CD4-positive, alpha-beta T cell treated with Interleukin-17A for 4 hours (primary cell): ENCODE data around the gene PRR18.

Experiments used
- DNase-seq: peaks from one replicate; pipeline ENCODE4 v3.0.0-alpha.2; 2020; ENCODE audit warnings: mixed read lengths

PRR18 gene

GRCh38 chr6:166274163-166274562 lies 34.0 kb downstream of the PRR18 start:
- no peak for DNase-seq

- no peak for DNase-seq
Measured at GRCh38 chr6:166271376-166271765, 36.8 kb downstream of the PRR18 start.

GRCh38 chr6:166270706-166271375 lies 37.4 kb downstream of the PRR18 start:
- no peak for DNase-seq

GRCh38 chr6:166269301-166270039 lies 38.7 kb downstream of the PRR18 start:
- DNase-seq: no peak

GRCh38 chr6:166268431-166268830 lies 39.8 kb downstream of the PRR18 start:
- no peak for DNase-seq

GRCh38 chr6:166267526-166267925 lies 40.7 kb downstream of the PRR18 start:
- no peak for DNase-seq

- DNase-seq: no peak
Measured at GRCh38 chr6:166266336-166266735, 41.9 kb downstream of the PRR18 start.

GRCh38 chr6:166262743-166263515 lies 45.3 kb downstream of the PRR18 start:
- no peak for DNase-seq

GRCh38 chr6:166259296-166259977 lies 48.8 kb downstream of the PRR18 start:
- DNase-seq: peak; percentile 40

GRCh38 chr6:166258854-166259276 lies 49.3 kb downstream of the PRR18 start:
- DNase-seq: peak; percentile 71

GRCh38 chr6:166257911-166258318 lies 50.3 kb downstream of the PRR18 start:
- DNase-seq: peak; percentile 78
